Astrocyte of the hippocampus (primary cell): Measurements from ENCODE around the gene RNF26.

Experiments
- DNase-seq: peaks from one replicate; pipeline ENCODE4 v3.0.0; 2011; ENCODE audit warnings: low read depth, low spot score

The RNF26 gene

DNA sequence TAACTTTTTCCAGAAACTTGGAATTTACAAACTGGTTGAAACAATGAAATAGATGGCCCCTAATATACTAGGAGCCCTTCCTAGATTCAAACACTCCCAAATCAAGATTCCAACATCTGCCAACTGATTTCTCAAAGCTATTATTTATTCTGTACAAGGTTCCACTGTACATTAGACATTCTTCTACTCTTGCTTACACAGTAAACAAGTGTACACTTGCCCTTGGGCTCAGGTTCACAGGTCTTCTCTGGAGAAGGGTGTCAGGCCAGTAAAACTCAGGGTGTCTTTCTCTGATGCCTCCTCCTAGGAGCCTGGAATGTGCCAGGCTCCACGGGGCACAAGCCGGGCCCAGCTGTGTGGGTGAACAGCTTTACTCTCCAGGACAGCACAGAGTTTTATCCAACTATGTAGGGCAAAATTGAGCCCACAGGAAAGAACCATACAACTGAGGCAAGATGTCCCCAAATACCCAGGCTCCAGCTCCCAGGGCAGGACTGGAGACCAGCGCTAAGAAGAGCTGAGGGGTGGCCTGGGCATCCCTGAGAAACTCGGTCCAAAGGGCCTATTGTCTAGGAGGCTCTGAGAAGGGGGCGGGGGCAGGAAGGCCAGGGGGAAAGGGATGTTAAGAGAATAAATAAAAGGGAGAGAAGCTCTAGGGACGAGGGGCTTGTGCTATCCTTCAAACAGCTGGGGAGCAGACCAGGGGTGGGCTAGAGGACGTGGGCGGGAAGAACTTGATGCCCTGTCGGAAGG lies 20.9 kb downstream of the RNF26 start:
- DNase-seq: no peak

GRCh38 chr11:119356349-119357031 lies 22.2 kb downstream of the RNF26 start:
- peak; percentile 91 for DNase-seq

- DNase-seq: no peak
Measured at GRCh38 chr11:119357074-119357473, 22.7 kb downstream of the RNF26 start.

- no peak for DNase-seq
Measured at GRCh38 chr11:119359365-119360214, 25.3 kb downstream of the RNF26 start.

DNA sequence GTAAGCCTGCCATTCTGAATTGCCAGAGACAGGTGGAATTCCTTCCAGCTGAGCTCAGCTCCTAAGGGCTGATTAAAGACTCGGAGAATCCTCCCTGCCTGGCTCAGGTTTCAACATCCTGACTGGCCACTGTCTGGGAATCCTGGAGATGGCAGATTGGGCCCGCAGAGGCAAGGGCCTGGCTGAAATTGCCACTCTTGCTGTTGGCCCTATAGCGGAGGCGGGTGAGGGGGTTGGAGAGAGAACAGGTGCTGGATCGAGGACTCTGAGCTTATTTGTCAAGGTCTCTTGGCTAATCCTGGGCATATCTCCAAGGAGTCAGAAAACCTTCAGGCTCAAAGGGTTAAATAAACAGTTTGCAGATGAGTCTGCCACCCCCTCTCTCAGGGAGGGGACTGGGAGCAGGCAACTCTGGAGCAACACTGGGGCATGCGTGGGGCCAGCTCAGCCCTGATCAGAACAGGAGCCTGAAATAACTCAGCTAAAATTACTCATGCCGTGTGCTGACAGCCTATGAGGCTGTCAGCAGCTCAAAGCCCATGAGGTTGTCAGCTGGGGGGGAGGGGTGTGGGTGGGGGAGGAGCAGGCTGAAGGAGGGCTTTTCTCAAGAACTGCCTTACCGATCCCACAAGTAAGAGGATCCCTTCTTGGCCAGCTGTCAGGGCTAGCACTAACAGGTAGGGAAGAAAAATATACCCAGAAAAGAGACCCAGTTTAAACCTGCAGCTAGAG lies 26.9 kb downstream of the RNF26 start:
- DNase-seq: peak; percentile 70

GRCh38 chr11:119361941-119362725 lies 27.8 kb downstream of the RNF26 start:
- DNase-seq: no peak

DNA sequence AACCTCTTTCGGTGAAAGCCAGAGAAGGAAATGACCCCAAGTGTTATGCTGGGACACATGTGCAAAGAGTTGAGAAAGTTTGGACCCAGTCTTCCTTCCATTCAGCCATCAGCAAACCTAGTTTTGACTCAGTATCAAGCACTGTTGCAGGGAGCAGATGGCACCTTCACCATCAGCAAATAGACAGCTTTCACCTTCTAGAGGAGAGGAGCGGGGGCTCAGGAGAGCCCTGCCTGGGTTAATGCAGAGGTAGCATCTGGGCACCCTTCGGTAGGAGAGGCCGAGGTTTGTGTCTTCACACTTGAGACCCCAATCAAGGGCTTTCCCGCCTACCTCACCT lies 28.4 kb downstream of the RNF26 start:
- DNase-seq: no peak

- DNase-seq: no peak
Measured at GRCh38 chr11:119363081-119363850, 28.9 kb downstream of the RNF26 start.

- DNase-seq: peak; percentile 76
Measured at GRCh38 chr11:119363851-119364590, 29.7 kb downstream of the RNF26 start.

DNA sequence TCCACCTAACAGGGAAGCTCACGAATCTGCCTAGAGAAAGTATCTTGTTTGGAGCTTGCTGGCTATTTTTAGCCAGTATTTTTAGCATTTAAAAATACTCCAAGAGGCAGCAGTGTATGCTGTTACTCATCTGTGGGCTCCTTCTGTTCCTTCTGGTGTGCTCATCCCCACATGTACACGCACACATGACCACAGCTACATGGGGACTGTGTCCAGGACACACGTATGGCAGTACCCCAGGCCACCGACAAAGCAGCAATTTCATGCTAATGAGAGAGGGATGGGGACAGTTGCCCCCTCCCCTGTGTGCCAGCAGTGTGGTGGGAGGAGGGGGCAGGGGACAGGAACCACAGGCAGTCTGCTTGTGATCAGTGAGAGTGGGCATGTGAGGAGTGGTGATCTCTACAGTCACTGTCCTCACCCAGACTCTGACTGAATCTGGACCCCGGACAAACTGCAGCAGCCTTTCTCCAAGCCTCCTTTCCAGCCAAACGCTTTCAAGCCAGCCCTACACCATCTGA lies 30.8 kb downstream of the RNF26 start:
- DNase-seq: no peak

GRCh38 chr11:119366690-119367620 lies 32.6 kb downstream of the RNF26 start:
- DNase-seq: no peak

GRCh38 chr11:119367661-119368120 lies 33.4 kb downstream of the RNF26 start:
- DNase-seq: no peak

DNA sequence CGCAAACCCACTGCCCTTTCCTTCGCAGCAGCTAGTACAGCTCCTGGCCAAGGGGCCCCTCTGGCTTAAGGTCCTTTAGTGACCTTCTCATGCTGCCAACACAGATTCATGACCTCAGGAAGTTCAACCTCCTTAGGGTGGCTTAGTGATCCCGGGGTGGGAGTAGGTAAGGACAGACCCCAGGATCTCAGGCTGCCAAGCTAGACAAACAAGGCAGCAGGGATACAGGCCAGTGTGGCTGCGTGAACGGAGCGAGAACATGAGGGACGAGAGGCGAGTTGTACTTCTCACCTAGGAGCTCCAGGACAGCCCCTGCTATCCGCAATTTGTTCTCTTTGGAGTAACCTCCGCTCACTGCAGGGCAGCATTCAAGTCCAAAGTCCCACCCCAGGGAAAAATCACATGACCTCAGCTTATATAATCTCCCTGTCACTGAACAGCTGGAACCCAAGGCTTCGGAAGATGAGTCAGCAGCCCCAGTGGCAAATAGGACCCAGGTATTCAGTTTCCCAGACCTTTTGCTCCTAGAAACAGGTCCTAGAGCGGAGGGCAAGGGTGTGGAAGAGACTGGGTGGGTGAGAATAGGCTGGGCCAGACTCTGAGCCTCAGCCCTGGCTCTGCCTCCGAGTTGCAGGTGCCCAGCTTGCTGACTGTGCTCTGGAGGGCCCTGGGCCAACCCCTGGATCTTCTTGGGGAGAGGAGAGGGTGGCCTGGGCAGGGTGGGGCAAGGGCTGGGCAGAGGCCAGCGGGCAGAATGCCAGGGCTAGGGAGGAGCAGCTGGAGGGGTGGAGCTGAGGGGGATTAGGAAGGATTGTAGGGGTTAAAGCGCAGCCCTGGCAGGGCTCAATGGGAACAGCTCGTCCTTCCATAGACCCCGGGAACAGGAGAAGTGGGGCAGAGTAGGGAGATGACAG lies 34.1 kb downstream of the RNF26 start:
- no peak for DNase-seq

- no peak for DNase-seq
Measured at GRCh38 chr11:119369132-119369925, 35.0 kb downstream of the RNF26 start.

DNA sequence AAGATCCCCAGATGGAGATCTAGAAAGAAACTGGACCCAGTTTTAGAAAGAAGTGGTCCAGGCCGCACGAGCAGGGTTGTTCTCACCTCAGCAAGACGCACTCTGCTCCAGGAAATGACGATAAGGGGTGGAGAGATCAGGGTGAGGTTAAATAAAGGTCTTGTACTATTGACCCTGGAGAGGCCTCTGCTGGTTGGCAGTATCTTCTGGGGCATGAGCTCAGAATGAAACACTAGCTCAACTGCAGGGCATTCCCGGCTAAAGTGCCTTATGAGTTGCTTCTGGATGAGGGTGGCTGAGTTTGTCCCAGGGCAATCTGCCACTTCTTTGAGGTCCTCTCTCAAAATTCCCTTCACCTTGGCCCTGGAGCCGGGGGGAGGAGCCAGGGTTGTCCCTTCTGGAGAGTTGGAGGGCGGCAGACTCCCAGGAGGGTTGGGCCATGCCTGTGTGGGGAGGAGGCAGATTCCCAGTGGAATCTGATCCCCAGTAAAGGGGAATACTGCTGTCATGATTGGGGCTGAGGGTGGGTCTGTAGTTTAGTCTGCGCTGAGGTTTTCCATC lies 36.2 kb downstream of the RNF26 start:
- no peak for DNase-seq
